GM18517 (cell line): ENCODE data around the gene CYP2D6.
"Not testable (repeated sequence)": the region's sequence is repeated elsewhere in the genome, so short reads cannot be mapped to it uniquely, and the experiment has no call there.

Experiments used
- ATAC-seq: cut with Tn5 transposase; IDR thresholded peaks from one replicate; pipeline ENCODE4 v1.9.1; 2021; ENCODE audit warnings: mild to moderate bottlenecking, moderate library complexity; ENCODE audit not compliant: unreplicated experiment

CYP2D6 gene

DNA sequence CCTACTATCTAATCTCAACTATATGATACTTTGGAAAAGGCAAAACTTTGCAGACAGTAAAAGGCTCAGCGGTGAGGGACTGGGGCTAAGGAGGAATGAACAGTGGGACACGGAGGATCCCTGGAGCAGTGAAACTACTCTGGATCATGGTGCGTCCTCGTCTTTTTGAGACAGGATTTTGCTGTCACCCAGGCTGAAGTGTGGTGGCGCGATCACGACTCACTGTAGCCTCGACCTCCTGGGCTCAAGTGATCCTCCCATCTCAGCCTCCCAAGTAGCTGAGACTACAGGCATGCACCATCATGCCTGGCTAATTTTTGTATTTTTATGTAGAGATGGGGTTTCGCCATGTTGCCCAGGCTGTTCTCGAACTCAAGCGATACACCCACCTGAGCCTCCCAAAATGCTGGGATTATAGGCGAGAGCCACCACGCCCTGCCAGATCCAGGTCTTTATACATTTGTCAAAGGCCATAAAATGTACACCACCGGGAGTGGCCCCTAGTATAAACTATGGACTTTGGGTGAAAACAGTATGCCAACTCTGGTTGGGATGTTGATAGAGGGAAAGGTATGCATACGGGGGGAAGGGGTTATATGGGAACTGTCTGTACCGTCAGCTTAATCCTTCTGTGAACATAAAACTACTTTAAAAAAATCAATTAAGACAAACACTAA, 28.0 kb upstream of the CYP2D6 start:
- no peak for ATAC-seq

DNA sequence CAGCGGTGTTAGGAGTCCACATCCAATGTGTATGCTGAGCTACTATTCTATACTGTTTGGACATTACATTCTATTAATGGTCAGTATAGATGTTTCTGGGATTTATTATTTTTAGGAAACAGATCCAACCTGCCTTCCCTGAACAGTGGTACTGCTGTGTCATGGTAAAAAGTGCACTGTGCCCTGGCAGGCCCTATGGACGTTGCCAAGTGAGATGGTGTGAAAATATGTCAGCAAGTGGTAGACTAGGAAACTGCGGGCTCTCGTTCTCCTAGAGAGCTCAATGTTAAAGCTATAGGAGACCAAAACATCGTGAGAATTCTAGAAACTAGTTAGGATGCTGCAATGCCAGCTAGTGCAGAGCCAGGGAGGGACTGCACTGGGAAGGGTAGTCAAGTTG, 26.0 kb upstream of the CYP2D6 start:
- ATAC-seq: no peak

DNA sequence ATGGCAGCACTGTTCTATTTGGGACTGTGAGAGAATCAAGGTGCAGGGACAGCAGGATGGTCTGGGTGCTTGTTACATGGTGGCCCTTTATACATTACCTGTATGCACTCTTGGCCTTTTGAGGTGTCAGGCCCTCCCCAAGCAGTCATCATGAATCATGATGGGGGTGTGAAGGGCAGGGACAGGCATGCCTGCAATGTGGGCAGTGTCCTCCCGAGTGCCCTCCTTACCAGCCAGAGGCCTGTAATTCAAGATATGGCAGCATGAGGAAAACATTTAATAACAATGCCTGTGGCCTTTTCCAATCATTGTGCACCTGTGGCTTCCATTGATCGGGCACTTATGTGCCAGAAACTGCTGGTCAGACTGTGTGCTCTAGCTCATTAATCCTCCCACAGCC, 25.5 kb upstream of the CYP2D6 start:
- no peak for ATAC-seq

DNA sequence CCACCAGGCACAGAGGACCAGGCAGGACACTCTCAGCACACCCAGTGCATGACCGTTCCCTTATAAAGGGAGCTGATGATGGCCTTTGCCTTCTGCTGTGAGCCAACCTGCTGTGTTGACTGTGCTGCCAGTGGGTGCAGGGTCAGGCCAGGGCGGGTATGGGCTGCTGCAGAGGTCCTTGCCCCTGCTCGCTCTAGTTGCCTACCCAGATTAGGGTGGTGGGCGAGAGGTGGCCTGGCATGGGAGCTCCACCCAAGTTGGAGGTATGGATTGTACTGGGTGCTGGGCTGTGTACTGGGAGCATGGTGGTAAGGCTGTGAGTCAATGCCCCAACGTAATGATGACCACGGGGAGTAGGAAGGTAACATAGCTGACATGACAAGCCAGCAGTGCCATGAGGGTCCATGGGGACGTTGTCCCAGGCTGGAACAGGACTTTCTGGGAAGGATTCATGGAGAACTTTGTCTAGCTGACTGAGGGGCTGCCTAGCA, 24.5 kb upstream of the CYP2D6 start:
- no peak for ATAC-seq

DNA sequence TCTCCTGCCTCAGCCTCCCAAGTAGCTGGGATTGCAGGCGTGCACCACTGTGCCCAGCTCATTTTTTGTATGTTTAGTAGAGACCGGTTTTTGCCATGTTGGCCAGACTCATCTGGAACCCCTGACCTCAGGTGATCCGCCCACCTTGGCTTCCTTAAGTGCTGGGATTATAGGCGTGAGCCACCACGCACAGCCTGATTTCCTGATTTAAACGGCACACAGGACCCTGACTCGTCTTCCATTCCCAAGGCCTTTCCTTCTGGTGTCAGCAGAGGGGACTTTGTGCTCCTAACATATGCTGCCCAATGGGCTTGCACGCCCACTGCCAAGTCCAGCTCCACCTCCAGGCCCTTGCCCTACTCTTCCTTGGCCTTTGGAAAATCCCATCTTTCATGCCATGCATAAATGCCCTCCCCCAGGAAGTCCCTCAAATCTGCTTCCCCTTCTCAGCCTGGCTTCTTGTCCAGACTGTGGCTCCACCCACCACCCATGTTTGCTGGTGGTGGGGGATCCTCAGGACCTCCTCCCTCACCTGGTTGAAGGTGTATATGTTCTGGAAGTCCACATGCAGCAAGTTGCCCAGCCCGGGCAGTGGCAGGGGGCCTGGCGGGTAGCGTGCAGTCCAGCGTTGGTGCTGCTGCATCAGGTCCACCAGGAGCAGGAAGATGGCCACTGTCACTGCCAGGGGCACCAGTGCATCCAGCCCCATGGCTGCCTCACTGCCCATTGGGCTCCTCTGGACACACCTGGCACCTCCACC, 23.9 kb upstream of the CYP2D6 start:
- no peak for ATAC-seq

DNA sequence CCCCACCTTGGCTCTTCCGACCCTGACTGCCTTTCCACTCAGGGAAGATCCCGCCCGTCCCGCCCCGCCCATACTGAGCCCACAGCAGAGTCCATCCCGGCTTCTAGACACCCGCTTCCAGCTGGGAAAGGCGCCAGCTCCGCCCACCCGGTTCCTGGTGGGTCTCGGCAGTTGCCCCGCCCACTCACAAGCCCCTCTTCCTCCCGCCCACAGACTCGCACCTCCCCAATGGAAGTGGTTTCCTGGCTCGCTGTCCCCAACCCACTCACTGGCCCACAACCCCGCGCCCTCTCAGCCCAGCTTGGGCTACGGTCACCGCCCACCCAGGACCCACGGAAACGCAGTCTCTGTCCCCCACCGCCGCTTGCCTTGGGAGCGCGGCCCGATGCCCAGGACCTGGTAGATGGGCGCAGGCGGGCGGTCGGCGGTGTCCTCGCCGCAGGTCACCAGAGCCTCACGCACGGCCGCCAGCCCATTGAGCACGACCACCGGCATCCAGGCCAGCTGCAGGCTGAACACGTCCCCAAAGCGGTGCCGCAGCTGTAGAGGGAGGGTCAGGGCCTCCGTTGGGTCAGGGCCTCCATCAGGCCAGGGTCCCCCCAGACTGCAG, 22.2 kb upstream of the CYP2D6 start:
- ATAC-seq: no peak

DNA sequence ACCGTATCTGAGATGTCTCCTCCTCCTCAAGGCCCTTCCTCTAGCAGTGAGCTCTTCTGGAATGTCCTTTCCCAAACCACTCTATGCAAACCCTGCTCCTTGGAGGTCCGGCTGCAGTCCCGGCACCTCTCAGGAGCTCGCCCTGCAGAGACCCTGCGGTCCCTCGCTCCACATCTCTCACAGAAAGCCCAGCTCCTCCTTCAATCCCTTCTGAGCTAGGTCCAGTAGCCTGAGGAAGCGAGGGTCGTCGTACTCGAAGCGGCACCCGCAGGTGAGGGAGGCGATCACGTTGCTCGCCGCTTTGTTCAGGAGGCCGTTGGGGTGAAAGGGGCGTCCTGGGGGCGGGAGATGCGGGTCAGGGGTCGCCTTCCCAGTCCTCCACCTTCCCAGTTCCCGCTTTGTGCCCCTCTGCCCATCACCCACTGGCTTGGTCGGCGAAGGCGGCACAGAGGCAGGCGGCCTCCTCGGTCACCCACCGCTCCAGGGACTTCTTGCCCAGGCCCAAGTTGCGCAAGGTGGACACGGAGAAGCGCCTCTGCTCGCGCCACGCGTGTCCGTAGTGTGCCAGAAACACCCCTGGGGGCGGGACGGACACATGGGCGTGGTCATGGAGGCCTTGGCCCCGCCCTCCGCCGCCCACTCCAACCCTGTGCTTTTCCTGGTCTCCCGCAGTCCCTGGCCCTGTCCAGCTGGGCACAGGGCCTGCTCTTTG, 21.5 kb upstream of the CYP2D6 start:
- ATAC-seq: no peak

DNA sequence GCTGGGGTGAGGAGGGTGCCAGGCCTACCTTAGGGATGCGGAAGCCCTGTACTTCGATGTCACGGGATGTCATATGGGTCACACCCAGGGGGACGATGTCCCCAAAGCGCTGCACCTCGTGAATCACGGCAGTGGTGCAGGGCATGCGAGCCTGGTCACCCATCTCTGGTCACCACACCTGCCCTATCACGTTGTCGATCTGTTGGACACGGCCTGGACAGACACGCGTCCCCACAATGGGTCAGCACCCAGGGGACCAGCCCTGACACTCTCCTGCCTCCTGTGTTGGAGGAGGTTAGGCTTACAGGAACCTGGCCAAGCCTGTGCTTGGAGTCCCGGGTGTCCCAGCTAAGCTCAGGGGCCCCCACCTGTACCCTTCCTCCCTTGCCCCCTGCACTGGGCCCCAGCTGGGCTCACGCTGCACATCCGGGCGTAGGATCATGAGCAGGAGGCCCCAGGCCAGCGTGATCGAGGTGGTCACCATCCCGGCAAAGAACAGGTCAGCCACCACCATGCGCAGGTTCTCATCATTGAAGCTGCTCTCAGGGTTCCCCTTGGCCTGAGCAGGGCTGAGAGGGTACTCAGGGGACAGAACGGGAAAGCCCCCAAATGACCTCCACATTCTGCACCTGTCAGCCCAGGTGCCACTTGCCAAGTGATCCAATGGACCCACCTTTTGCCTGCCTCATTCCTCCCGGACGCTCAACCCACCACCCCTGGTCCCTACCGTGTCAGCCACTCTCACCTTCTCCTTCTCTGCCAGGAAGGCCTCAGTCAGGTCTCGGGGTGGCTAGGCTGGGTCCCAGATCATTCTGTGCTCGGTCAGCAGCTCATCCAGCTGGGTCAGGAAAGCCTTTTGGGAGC, 20.3 kb upstream of the CYP2D6 start:
- ATAC-seq: no peak

DNA sequence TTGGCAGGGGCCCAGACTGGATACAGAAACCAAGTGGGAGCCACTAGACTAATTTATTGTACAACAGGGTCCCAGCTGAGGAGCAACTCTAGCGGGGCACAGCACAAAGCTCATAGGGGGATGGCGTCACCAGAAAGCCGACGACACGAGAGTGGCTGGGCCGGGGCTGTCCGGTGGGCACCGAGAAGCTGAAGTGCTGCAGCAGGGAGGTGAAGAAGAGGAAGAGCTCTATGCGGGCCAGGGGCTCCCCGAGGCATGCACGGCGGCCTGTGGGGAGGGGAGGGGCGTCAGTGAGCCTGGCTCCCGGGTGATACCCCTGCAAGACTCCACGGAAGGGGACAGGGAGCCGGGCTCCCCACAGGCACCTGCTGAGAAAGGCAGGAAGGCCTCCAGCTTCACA, 19.2 kb upstream of the CYP2D6 start:
- ATAC-seq: not testable (repeated sequence)

DNA sequence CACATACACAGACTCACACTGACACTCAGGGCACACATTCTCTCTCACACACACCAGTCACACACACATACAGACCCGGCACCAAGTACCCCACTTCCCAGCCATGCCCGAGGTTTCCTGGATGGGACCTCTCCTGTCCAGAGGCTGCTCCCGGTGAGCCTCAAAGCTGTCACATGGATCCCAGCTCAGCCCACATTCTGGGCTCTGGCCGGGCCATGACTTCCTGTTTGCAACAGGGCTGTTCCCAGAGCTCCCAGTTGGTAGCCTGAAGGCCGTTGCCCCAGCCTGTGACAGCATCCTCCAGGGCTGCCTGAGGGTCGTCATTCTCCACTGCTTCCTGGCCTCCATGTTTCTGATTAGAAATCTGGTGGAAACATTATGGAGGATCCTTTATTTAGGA, 14.6 kb upstream of the CYP2D6 start:
- ATAC-seq: no peak

DNA sequence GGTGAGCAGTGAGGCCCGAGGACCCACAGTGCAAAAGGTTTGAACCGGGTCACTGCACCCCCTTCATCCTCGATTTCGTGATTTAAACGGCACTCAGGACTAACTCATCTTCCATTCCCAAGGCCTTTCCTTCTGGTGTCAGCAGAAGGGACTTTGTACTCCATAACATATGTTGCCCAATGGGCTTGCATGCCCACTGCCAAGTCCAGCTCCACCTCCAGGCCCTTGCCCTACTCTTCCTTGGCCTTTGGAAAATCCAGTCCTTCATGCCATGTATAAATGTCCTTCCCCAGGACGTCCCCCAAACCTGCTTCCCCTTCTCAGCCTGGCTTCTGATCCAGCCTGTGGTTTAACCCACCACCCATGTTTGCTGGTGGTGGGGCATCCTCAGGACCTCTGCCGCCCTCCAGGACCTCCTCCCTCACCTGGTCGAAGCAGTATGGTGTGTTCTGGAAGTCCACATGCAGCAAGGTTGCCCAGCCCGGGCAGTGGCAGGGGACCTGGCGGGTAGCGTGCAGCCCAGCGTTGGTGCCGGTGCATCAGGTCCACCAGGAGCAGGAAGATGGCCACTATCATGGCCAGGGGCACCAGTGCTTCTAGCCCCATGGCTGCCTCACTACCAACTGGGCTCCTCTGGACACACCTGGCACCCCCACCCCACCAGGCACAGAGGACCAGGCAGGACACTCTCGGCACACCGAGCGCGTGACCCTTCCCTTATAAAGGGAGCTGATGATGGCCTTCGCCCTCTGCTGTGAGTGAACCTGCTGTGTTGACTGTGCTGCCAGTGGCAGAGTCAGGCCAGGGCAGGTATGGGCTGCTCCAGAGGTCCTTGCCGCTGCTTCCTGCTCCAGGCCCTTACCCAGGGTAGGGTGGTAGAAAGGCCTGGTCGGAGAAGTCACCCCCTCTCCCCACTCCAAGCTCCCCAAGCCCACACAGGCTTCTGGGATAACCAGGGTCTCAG, 13.5 kb upstream of the CYP2D6 start:
- not testable (repeated sequence) for ATAC-seq

DNA sequence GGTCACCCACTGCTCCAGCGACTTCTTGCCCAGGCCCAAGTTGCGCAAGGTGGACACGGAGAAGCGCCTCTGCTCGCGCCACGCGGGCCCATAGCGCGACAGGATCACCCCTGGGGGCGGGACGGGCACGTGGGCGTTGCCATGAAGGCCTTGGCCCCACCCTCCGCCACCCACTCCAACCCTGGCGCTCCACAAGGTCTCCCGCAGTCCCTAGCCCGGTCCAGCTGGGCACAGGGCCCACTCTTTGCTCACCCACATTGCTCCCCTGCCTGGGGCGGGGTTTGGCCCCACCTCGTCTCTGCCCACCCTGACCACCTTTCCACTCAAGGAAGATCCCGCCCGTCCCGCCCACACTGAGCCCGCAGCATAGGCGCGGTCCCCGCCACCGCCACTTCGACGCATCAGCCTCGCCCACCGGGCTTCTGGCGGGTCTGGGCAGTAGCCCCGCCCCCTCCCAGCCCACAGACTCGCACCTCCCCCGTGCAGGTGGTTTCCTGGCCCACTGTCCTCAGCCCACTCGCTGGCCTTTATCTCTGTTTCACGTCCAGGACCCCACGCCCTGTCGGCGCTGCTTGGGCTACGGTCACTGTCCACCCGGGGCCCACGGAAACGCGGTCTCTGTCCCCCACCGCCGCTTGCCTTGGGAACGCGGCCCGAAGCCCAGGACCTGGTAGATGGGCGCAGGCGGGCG, 12.3 kb upstream of the CYP2D6 start:
- ATAC-seq: no peak

DNA sequence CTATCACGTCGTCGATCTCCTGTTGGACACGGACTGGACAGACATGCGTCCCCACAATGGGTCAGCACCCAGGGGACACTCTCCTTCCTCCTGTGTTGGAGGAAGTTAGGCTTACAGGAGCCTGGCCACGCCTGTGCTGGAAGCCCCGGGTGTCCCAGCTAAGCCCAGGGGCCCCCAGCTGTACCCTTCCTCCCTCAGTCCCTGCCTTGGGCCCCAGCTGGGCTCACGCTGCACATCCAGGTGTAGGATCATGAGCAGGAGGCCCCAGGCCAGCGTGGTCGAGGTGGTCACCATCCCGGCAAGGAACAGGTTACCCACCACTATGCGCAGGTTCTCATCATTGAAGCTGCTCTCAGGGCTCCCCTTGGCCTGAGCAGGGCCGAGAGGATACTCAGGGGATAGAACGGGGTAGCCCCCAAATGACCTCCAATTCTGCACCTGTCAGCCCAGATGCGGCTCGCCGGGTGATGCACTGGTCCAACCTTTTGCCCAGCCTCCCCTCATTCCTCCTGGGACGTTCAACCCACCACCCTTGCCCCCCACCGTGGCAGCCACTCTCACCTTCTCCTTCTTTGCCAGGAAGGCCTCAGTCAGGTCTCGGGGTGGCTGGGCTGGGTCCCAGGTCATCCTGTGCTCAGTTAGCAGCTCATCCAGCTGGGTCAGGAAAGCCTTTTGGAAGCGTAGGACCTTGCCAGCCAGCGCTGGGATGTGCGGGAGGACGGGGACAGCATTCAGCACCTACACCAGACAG, 10.9 kb upstream of the CYP2D6 start:
- not testable (repeated sequence) for ATAC-seq

DNA sequence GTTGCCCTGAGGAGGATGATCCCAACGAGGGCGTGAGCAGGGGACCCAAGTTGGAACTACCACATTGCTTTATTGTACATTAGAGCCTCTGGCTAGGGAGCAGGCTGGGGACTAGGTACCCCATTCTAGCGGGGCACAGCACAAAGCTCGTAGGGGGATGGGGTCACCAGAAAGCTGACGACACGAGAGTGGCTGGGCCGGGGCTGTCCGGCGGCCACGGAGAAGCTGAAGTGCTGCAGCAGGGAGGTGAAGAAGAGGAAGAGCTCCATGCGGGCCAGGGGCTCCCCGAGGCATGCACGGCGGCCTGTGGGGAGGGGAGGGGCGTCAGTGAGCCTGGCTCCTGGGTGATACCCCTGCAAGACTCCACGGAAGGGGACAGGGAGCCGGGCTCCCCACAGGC, 9.5 kb upstream of the CYP2D6 start:
- ATAC-seq: not testable (repeated sequence)

DNA sequence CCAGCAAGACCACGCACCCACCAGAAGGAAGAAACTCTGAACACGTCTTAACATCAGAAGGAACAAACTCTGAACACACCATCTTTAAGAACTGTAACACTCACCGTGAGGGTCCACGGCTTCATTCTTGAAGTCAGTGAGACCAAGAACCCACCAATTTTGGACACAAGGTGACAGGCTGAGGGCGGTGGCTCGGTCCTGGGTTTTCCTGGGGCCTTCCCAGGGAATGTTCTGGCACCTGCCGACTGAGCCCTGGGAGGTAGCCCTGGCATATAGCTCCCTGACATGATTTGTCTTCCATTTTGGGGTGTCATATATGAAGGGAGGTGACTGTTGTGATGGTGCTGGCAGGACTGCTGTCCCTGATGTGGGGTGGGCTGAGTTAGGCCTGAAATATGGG, 8.9 kb upstream of the CYP2D6 start:
- ATAC-seq: not testable (repeated sequence)

DNA sequence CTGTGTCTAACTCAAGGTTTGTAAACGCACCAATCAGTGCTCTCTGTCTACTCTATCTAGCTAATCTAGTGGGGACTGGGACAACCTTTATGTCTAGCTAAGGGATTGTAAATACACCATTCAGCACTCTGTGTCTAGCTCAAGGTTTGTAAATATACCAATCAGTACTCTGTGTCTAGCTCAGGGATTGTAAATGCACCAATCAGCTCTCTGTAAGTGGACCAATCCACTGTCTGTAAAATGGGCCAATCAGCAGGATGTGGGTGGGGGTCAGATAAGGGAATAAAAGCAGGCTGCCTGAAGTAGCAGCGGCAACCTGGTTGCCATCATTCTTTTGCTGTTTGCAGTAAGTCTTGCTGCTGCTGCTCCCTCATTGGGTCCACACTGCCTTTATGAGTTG, 8.4 kb upstream of the CYP2D6 start:
- no peak for ATAC-seq

DNA sequence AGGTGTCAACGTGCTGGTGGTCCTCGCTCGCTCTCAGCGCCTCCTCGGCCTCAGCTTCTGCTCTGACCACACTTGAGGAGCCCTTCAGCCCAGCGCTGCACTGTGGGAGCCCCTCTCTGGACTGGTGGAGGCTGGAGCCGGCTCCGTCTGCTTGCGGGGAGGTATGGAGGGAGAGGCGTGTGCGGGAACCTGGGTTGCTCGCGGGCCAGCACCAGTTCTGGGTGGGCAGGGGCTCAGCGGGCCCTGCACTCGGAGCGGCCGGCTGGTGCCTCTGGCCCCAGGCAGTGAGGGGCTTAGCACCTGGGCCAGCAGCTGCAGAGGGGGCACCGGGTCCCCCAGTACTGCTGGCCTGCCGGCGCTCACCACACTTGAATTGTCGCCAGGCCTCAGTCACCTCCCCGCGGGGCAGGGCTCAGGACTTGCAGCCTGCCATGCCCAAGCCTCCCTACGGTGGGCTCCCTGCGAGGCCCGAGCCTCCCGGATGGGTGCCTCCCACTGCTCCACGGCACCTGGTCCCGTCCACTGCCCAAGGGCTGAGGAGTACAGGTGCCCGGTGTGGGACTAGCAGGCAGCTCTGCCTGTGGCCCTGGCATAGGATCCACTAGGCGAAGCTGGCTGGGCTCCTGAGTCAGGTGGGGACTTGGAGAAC, 7.6 kb upstream of the CYP2D6 start:
- ATAC-seq: no peak
